ENCODE data around the gene TLR3. TPM values are rescaled to one million over a fixed set of nuclear protein-coding genes. Genes with fewer than 3 reads are reported as not detected.
"Not testable (repeated sequence)": the region's sequence is repeated elsewhere in the genome, so short reads cannot be mapped to it uniquely, and the experiment has no call there.

The TLR3 gene
- total RNA-seq, 1 donor from 2014 or later = not detected

GRCh38 chr4:186029571-186030398 lies 39.2 kb upstream of the TLR3 start:
- Mint-ChIP-seq H3K27ac (no peak overlapping the region), H3K36me3 (ENCODE audit: low read depth) (no peaks in the 10 kb centered on the region), H3K4me1 (no peaks in the 10 kb centered on the region), H3K9me3 (peaks cover 6% of the 10 kb centered on the region), H3K27me3 (peaks cover 27% of the 10 kb centered on the region), H3K4me3 (no peak overlapping the region)
- intact Hi-C loops (cut with micrococcal nuclease) = no loop called here
- ChIA-PET POLR2A (no interaction called here), CTCF (no interaction called here)
- no peak for ATAC-seq (ENCODE audit: low read depth)
- no peak for TF ChIP-seq CTCF (IDR thresholded peaks at IDR 0.05)
- DNase-seq = no peak

- intact Hi-C loops (cut with micrococcal nuclease) = no loop called here
- Mint-ChIP-seq H3K36me3 (ENCODE audit: low read depth) (no peaks in the 10 kb centered on the region), H3K27me3 (peaks cover 22% of the 10 kb centered on the region), H3K9me3 (peaks cover 6% of the 10 kb centered on the region), H3K27ac (no peak overlapping the region), H3K4me3 (no peak overlapping the region), H3K4me1 (no peaks in the 10 kb centered on the region)
- DNase-seq (no peak), ATAC-seq (ENCODE audit: low read depth) (no peak)
- TF ChIP-seq CTCF (IDR thresholded peaks at IDR 0.05) = no peak
- ChIA-PET POLR2A (no interaction called here), CTCF (no interaction called here)
These were observed 38.6 kb upstream of the TLR3 start for GRCh38 chr4:186030399-186030775.

GRCh38 chr4:186030795-186031194 lies 38.2 kb upstream of the TLR3 start:
- H3K9me3 Mint-ChIP-seq = peaks cover 6% of the 10 kb centered on the region
- POLR2A ChIA-PET = no interaction called here
- TF ChIP-seq CTCF (IDR thresholded peaks at IDR 0.05) = no peak
- no peaks in the 10 kb centered on the region for H3K36me3 Mint-ChIP-seq (ENCODE audit: low read depth)
- H3K4me1 Mint-ChIP-seq = no peaks in the 10 kb centered on the region
- no peak overlapping the region for H3K4me3 Mint-ChIP-seq
- intact Hi-C loops (cut with micrococcal nuclease) = no loop called here
- ATAC-seq (ENCODE audit: low read depth) (no peak), DNase-seq (no peak)
- CTCF ChIA-PET = no interaction called here
- no peak overlapping the region for H3K27ac Mint-ChIP-seq
- H3K27me3 Mint-ChIP-seq = peaks cover 24% of the 10 kb centered on the region

- POLR2A ChIA-PET = no interaction called here
- TF ChIP-seq CTCF (IDR thresholded peaks at IDR 0.05) = no peak
- Mint-ChIP-seq H3K36me3 (ENCODE audit: low read depth) (no peaks in the 10 kb centered on the region), H3K4me1 (no peaks in the 10 kb centered on the region), H3K27me3 (peaks cover 29% of the 10 kb centered on the region), H3K4me3 (no peak overlapping the region), H3K27ac (no peak overlapping the region), H3K9me3 (peaks cover 4% of the 10 kb centered on the region)
- no peak for ATAC-seq (ENCODE audit: low read depth)
- intact Hi-C loops (cut with micrococcal nuclease) = no loop called here
- CTCF ChIA-PET = interaction anchor here (1.3 kb wide), 1 partner anchor 105 kb away, joined by 3 read pairs; no protein-coding TSS in a partner anchor
- no peak for DNase-seq
These were observed 36.7 kb upstream of the TLR3 start for GRCh38 chr4:186032259-186032658.

- DNase-seq (no peak), ATAC-seq (ENCODE audit: low read depth) (no peak)
- no peaks in the 10 kb centered on the region for H3K4me1 Mint-ChIP-seq
- H3K9me3 Mint-ChIP-seq = peaks cover 2% of the 10 kb centered on the region
- POLR2A ChIA-PET = no interaction called here
- intact Hi-C loops (cut with micrococcal nuclease) = no loop called here
- no peak overlapping the region for H3K4me3 Mint-ChIP-seq
- peaks cover 34% of the 10 kb centered on the region for H3K27me3 Mint-ChIP-seq
- CTCF ChIA-PET = interaction anchor here (1.3 kb wide), 1 partner anchor 105 kb away, joined by 3 read pairs; no protein-coding TSS in a partner anchor
- no peak for TF ChIP-seq CTCF (IDR thresholded peaks at IDR 0.05)
- H3K36me3 Mint-ChIP-seq (ENCODE audit: low read depth) = no peaks in the 10 kb centered on the region
- no peak overlapping the region for H3K27ac Mint-ChIP-seq
These were observed 35.9 kb upstream of the TLR3 start for GRCh38 chr4:186033027-186033426.

GRCh38 chr4:186034613-186035012 lies 34.3 kb upstream of the TLR3 start:
- ATAC-seq (ENCODE audit: low read depth); H3K36me3 Mint-ChIP-seq (ENCODE audit: low read depth); H3K9me3 Mint-ChIP-seq; CTCF ChIA-PET; POLR2A ChIA-PET; DNase-seq; H3K4me1 Mint-ChIP-seq; H3K27ac Mint-ChIP-seq; H3K4me3 Mint-ChIP-seq: not testable (repeated sequence)
- intact Hi-C loops (cut with micrococcal nuclease) = loop anchor here (5.0 kb wide), 2 partner anchors 562 to 1287 kb away; partner anchors contain the start of gene CCDC110
- peaks cover 36% of the 10 kb centered on the region for H3K27me3 Mint-ChIP-seq

All from activated B cell treated with CpG ODN at 0.5 μM for 24 hours (primary cell).